ENCODE results near the gene KDSR.

GRCh38 chr18:63402246-63403162 is 35.5 kb upstream of the KDSR start:
- no peak for TF ChIP-seq FOXA1 (IDR thresholded peaks at IDR 0.05)
- no peak for TF ChIP-seq ELF4 (IDR thresholded peaks at IDR 0.05)
- TF ChIP-seq TARDBP (IDR thresholded peaks at IDR 0.05), result no peak
- no peak for TF ChIP-seq ARNT (IDR thresholded peaks at IDR 0.05)
- no peak for TF ChIP-seq PKNOX1 (IDR thresholded peaks at IDR 0.05)
- TF ChIP-seq SUZ12 (IDR thresholded peaks at IDR 0.05), result no peak
- no peak for TF ChIP-seq HDGF (IDR thresholded peaks at IDR 0.05; ENCODE audit: borderline replicate concordance)
- no peak for TF ChIP-seq FOXK2 (IDR thresholded peaks at IDR 0.05)
- TF ChIP-seq CTBP1 (IDR thresholded peaks at IDR 0.05; ENCODE audit: borderline replicate concordance), result no peak
- no peak for TF ChIP-seq FOXM1 (IDR thresholded peaks at IDR 0.05; ENCODE audit: borderline replicate concordance)
- TF ChIP-seq SP1 (IDR thresholded peaks at IDR 0.05), result no peak
- no peak for TF ChIP-seq BHLHE40 (IDR thresholded peaks at IDR 0.05; ENCODE audit: borderline replicate concordance)
- no peak for TF ChIP-seq NFRKB (IDR thresholded peaks at IDR 0.05)

Measured in HEK293T (cell line).